Ramos (cell line): Measurements from ENCODE around the gene PTPN5.

Experiments
- in situ Hi-C: fragments of 300-500 bp; cut with MboI; formaldehyde crosslinking; loops from one replicate; pipeline ENCODE4 v1.14.3; 2022; ENCODE audit warnings: low sequenced_read_pairs; ENCODE audit not compliant: unreplicated experiment

PTPN5 gene

GRCh38 chr11:18774801-18775200 lies 16.8 kb downstream of the PTPN5 start:
- in situ Hi-C loops: no loop called here

DNA sequence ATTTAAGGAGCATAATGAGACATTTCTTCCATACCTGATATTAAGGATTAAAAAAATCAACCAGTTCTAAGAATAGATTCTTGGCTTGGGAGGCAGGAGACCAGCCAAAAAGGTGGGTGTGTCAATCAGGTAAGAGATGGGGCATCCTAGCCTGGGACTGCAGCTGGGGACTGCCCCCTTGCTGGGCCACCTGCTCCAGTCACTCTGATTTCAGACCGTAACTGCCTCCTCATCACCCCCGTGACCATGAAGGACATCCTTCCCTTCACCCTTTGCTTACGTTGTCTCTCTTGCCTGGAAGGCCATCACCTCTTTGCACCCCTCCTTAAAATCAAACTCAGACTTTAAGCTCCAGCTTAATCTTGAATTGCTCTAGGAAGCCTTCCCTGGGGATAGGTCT lies 17.9 kb downstream of the PTPN5 start:
- in situ Hi-C loops: no loop called here

- in situ Hi-C loops: no loop called here
These were observed 18.5 kb downstream of the PTPN5 start for GRCh38 chr11:18773104-18773503.

DNA sequence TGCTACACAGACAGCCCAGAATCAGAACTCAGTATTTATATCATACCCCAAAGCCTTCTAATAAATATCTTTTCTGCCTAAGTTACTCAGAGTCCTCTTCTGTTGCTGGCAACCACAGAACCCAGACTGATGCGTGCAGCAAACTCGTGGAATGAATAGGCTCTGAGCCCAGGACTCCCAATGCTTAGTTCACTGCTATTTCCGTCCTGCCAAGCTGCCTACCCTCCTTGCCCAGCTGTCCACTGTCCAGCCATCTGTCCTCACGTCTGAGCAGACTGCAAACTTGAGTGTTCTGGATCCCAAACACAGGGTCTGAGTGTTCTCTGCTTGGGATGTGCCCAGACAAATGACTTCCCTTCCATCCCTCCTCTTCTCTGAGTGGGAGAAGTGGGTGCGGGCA lies 19.4 kb downstream of the PTPN5 start:
- in situ Hi-C loops: no loop called here

DNA sequence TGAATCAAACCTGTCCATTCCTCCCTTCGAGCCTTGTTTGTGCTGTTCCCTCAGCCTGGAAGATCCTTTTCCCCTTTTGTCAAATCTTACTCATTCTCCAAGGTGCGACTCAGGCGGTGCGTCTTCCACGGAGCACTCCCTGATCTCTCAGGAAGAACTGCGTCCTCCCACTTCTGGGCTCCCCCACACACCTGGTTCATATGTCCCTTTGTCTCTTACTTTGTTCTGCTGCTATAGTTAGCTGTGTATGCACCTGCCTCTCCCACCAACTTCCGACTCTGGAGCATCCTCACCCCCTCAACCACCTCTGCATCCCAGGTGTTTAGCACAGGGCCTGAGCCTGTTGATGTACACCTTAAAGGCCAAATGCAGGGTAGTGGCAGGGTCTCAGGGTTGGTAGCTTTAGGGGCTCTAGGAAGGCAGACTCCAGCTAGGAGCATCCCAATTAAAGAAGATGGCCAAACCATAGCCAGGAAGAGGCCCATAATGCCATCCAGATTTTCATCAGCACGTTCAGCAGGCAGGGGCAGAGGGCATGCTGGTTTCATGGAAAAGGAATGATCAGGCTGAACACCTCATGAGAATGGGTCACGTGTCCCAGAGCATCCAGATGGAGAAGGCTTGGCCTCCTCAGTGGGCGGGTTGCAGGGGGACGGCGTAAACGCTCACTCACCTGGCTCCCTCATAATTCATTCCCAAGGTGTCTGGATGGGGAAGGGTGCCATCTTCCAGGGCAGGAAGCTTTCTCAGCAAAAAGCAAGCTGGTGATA lies 20.1 kb downstream of the PTPN5 start:
- in situ Hi-C loops: no loop called here

GRCh38 chr11:18770479-18771125 lies 21.0 kb downstream of the PTPN5 start:
- in situ Hi-C loops: no loop called here

DNA sequence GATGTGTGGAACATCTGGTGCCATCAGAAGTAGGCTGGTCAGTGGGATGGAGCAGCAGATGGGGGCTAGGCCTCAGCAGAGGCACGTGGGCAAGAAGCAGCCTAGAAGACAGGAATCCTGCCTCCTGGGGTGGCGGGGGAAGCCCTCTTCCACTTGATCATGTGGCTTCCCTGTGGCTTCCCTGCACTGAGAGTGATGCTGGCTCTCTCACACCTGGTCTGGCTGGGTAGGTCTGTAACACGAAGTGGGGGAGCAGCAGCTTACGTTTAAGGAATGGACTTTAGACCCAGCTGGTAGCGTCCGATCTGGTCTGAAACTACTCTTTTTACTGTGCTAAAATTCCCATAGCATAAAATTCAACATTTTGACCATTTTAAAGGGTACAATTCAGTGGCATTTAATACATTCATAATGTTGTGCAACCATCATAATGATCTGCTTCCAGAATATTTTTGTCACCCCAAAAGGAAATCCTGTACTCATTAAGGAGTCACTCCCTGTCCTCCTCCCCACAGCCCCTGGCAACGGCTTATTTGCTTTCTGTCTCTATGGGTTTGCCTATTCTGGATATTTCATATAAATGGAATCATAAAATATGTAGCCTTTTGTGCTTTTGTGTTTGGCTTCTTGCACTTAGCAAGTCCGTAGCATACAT lies 21.7 kb downstream of the PTPN5 start:
- in situ Hi-C loops: no loop called here

DNA sequence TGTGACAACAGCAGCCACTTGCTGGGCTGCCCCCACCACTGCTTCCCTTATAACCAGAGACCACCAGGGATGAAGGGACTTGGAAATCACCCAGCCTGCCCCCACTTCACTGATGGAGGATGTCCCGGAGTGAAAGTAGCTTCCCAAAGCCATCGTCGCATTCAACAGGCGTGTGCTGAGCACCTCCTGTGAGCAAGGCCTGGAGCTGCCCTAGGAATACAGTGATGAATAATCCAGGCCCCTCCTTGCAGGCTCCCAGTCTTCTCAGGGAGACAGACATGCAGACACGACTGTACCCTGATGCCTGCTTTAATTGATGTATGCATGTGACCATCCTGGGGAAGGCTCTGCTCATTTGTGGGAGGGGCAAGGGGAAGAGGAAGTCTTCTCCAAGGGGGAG lies 22.6 kb downstream of the PTPN5 start:
- in situ Hi-C loops: no loop called here

DNA sequence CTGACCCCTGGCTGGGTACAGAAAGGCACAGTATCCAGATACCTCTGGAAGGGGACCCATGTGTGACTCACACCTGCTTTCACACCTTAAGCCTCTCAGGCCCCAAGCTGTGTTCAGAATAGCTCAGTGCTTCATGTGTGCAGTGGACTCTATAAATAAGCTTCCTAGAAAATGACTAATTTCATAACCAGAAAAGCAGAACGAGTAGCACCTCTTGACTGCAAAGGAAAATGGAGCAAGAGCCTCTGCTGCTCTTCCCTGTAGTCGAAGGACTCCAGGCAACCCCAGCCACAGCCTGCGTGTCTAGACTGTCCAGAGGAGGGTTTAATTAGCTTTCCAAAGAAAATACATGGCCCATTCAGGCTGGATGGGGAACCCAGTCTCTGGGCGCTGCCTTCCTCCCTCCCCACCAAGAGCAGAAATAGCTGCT lies 23.1 kb downstream of the PTPN5 start:
- in situ Hi-C loops: no loop called here

DNA sequence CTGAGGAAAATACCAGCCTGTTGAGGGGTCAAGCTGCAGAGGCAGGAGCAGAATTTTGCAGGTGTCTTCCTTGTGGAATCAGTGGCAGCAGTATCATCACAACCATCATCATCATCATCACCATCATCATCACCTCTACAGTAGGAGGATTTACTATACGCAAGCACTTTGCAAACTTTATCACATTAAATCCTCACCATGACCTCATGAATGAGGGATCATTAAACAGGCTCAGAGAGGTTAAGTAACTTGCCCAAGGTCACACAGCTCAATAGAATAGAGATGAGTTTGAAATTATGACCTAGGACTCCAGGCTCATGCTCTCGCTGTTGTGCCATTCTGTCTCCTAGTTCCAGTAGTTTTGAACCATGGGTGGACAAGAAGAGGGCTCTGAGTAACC lies 25.6 kb downstream of the PTPN5 start:
- in situ Hi-C loops: no loop called here

GRCh38 chr11:18765554-18765953 lies 26.0 kb downstream of the PTPN5 start:
- in situ Hi-C loops: no loop called here

DNA sequence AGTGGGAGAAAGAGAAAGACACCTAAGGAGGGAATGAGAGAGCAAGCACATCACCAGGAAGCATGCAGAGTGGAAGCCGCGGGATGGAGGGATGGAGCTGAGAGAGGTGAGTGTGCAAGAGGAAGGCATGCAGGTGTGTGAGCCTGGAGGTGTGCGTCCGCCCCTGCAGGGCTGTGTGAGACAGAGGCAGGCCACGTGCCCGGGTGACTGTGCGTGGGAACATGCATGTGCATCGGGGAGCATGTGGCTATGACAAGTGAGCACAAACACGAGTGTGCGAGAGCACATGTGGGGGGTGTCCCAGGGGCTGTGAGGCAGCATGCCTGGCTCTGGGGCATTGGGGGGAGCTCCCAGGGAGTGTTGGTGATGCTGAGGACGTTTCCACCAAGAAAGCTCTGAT lies 29.9 kb downstream of the PTPN5 start:
- in situ Hi-C loops: no loop called here

- in situ Hi-C loops: no loop called here
These were observed 30.5 kb downstream of the PTPN5 start for GRCh38 chr11:18761144-18761543.

- in situ Hi-C loops: no loop called here
These were observed 33.8 kb downstream of the PTPN5 start for GRCh38 chr11:18757811-18758210.

DNA sequence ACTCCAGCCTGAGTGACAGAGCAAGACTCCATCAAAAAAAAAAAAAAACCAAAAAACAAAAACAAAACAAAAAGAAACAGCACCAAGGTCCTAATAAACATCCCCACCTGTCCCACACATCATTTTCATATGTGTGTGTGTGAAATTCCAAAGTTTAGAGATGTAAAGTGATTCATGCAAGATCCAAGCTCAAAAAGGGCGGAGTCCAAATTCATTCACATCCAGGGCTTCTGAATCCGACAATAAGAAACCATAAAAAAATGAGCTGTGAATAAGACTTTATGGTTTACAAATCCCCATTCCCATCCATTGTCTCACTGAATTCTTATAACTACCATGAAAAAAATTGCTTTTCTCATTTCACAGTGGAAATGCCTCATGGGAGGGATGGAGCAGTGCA lies 34.7 kb downstream of the PTPN5 start:
- in situ Hi-C loops: no loop called here

DNA sequence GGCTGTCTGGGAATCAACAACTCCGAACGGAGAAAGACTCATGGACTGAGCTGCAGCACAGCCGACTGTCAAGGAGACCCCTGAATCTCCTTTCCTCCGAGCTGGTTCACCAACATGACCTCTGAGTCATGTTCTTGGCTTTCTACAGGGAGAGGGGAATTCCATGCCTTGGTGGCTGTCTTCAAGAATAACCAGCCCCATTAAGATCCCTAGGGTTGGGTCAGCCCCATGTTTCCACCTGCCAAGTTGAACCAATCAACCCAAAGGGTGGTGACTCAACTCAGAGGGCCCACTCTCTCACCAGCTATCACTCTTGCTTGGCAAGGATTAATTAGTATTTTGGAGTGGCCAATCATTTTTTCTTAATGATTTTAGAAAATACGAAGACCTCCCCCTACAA lies 37.3 kb downstream of the PTPN5 start:
- in situ Hi-C loops: no loop called here

DNA sequence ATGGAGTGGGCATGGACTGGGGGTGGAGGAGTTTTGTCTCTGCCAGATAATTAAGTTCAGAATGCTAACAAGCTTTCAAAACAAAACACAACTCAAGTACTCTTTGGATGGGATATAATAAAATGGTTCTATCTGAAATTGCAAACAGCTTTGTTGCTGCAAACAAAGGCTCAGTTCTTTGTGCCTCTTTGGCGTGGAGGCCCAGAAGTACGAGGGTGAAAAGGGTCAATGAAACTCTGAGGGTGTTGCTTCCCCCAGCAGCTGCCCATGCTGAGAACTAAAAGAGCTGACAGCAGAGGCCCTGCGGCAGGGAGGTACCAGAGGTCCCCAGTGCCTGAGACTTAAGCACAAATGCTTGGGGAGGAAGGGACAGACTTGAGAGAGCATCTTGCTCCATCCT lies 39.1 kb downstream of the PTPN5 start:
- in situ Hi-C loops: no loop called here

DNA sequence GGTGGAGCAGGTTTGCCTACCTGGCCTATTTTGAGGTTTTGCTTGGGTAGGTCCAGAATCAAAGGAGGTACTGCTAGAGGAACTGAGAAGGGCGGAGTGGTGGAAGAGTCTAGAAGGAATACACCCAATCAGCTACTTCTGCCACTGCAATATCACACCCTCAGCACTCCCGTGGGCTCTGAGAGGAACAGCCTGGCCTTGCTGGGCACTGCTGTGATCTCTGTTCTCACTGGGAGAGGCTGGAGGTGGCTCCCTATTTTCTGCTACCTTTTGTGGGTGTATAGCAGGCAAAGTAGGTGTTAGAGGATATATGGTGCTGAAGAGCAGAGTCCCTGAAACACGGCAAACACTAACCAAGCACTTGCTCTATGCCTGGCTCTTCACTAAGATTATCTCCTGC lies 40.7 kb downstream of the PTPN5 start:
- in situ Hi-C loops: no loop called here

DNA sequence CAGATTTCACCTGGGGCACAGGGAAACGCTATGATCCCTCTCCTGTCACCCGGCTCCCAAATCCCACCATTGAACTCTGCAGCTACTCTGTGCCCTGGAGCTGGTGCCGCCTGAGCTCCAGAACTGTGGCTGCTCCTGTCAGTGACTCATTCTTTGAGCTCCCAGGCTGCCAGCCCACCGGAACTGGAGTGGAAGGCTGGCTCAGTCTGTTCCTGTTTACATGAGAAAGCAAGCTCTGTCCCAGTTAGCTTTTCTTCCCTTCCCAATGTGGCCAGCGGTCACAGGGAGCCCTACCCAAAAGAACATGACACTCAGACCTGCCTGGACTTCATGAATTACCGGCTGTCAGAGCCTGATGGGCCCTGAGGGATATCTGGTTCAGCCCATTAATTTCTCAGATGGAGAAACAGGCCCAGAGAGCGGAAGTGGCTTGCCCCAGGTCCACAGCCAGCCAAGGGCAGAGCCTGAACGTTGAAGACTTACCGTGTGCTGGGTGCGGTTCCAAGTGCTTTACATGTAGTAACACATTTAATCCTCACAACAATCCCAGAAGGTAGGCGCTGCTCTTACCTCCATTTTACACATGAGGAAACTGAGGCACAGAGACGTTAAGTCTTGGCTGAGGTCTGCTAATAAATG lies 41.8 kb downstream of the PTPN5 start:
- in situ Hi-C loops: no loop called here

DNA sequence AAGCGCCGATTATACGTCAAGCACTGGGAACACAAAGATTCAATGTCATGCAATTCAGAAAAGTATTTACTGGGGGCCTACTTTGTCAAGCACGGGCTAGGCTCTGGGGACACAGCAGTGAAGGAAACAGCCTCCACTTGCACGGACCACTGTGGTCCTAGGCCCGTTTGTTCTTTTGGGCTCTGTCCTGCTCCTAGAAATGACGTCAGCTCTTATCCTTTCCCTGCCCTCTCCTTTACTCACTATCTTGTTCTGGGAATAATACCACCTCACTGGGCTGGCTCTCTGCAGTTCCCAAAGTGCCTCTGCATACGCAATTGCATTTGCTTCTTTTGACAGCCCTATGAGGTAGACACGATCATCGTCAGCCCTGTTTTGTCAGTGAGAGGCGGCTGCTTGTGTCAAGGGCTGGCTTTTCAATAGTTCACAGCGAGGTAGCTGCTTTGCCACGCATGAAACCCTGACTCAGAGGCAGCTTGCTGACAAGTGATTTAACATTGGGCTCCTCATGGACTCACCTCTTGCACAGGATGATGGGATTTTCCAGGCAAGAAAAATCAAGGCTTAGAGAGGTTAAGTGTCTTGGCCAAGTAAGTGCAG lies 42.7 kb downstream of the PTPN5 start:
- in situ Hi-C loops: no loop called here

GRCh38 chr11:18745251-18745650 lies 46.3 kb downstream of the PTPN5 start:
- in situ Hi-C loops: no loop called here
